Inflammatory macrophage treated with lipopolysaccharide for 4 hours (primary cell): Measurements from ENCODE around the gene CNOT6.
"Not testable (repeated sequence)": the region's sequence is repeated elsewhere in the genome, so short reads cannot be mapped to it uniquely, and the experiment has no call there.

Source experiments
- DNase-seq: peaks from one replicate; pipeline ENCODE4 v3.0.0-alpha.2; 2020

CNOT6 gene

DNA sequence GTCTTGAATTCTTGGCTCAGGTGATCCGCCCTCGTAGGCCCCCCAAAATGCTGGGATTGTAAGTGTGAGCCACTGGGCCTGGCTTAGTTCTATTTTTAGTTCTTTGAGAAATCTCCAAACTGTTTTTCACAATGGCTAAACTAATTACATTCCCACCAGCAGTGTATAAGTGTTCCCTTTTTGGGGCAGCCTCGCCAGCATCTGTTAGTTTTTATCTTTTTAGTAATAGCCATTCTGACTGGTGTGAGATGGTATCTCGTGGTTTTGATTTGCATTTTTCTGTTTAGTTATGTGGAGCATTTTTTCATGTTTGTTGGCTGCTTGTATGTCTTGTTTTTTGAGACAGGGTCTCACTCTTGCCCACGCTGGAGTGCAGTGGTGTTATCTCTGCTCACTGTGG lies 28.2 kb downstream of the CNOT6 start:
- DNase-seq, result no peak

DNA sequence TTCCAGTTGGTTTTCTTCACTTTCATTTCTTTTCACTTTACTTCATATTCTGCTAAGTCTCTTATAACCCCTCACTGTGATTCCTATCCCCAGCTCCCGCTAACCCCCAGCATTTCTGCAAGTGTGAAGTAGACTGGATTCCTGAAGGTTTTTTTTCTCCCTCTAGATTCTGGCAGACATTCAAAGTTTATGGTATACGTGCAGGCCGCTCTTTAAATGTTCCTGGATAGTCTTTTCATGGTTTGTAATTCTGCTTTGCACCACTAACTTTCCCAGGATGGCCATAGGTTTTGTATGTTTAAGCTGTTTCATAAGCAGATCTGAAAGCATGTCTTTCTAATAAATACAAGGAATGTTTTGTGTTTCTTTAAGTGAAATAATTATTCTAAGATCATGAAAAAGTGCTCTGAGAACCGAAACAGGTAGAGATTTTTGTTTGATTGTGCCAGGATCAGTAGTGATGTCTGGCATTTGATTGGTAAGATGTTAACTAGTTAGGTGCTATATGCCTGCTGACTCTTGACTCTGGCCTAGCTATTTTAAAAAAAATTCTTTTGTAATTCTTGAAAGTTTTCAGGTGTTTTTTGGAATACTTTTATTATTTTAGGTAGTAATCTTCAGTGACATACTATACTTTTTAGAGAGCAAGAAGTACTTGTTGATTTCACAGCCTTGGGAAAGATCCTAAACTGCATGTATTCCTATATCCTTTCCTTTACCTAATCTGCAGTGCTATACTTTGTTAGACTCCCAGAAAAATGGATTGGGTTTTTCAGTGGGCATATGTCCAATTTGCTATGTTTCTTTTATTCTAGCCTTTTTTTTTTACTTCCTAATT lies 29.7 kb downstream of the CNOT6 start:
- DNase-seq, result no peak

DNA sequence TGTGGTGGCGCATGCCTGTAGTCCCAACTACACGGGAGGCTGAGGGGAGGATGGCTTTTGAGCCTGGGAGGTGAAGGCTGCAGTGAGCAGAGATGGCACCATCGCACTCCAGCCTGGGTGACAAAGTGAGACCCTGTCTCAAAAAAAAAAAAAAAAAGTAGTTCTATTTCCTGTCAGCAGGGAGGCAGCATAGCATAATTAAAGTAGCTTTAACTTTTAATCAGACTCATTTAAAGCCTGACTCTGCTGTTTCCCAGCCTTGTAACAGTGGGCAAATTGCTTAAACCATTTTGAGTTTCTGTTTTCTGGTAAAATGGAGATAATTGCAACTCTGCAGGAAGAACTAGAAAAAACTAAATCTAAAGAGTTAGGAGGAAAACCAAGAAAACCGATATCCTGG lies 31.2 kb downstream of the CNOT6 start:
- no peak for DNase-seq

DNA sequence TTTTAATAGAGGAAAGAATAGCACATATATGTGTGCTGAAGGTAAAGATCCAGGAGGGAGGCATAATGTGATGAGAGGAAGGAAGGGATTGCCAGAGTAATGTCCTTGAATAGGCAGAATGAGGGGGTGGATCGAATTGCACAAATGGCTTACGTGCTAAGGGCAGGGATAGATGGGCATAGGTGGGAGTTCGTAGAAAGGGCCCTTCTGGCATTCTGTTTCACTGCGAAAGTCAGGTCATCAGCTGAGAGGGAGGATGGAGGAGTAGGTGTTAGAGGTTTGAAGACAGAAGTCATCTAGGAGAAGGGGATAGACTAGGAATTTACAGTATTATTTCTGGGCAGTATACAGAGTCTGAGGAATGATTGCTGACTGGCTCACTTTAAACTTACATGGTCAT lies 32.1 kb downstream of the CNOT6 start:
- DNase-seq, result no peak

DNA sequence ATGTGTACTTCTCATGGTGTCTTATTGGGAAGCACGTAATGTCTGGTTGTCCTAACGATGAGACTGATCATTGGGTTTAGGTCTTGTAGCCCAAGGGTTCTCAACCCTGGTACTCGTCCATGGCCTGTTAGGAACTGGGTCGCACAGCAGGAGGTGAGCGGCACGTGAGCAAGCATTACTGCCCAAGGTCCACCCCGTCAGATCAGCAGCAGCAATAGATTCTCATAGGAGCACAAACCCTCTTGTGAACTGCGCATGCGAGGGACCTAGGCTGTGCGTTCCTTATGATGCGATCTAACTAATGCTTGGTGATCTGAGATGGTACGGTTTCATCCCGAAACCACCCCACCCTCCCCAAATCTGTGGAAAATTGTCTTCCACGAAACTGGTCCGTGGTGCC lies 33.5 kb downstream of the CNOT6 start:
- no peak for DNase-seq

DNA sequence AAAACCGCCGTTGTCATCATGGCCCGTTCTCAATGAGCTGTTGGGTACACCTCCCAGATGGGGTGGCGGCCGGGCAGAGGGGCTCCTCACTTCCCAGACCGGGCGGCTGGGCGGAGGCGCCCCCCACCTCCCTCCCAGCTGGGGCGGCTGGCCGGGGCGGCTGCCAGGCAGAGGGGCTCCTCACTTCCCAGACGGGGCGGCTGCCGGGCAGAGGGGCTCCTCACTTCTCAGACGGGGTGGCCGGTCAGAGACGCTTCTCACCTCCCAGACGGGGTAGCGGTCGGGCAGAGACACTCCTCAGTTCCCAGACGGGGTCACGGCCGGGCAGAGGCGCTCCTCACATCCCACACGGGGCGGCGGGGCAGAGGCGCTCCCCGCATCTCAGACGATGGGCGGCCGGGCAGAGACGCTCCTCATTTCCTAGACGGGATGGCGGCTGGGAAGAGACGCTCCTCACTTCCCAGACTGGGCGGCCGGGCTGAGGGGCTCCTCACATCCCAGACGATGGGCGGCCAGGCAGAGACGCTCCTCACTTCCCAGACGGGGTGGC lies 36.9 kb downstream of the CNOT6 start:
- not testable (repeated sequence) for DNase-seq

DNA sequence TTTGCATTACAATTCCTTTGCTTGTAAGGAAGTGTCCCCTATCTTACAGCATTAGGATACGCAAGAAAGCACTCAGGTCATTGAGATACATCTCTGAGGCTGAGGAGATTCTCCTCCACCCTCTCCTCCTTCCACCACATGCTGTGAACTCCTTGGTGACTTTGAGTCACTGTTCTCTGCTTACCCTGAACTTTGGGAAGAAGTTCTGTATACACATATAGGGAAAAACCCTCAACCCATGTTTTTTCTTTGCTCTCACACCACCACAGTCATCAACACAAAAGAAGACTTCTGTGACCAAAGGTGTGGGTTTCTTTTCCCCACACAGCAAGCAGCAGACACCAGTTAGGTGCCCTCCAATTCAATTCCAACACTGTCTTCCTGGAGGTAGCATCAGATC lies 38.1 kb downstream of the CNOT6 start:
- DNase-seq, result no peak

DNA sequence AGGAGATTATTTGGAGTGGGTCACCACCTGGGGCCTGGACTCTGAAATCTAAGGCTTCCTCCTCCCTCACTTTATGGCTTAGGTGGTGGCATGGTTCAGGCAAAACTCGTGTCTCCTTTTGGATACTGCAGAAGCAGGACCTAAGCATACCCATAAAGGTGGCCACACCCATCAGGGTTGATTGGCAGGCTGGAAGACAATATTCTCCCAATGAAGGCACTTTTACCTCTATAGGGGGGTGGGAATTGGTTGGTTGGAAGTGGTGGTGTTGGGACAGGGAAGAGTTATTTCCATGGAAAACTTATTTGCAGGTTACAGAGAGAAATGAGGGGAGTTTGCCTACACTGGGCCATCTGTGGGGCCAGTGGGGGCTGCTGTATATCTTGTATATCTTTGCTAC lies 39.7 kb downstream of the CNOT6 start:
- DNase-seq, result no peak

DNA sequence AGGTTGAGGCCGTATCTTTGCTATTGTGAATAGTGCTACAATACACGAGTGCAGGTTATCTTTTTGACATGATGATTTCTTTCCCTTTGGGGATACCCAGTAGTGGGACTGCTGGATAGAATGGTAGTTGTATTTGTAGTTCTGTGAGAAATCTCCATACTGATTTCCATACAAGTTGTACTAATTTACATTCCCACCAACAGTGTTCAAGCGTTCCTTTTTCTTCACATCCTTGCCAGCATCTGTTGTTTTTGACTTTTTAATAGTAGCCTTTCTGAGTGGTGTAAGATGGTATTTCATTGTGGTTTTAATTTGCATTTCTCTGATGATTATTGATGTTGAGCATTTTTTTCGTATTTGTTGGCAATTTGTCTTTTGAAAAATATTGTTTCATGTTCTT lies 41.4 kb downstream of the CNOT6 start:
- no peak for DNase-seq

DNA sequence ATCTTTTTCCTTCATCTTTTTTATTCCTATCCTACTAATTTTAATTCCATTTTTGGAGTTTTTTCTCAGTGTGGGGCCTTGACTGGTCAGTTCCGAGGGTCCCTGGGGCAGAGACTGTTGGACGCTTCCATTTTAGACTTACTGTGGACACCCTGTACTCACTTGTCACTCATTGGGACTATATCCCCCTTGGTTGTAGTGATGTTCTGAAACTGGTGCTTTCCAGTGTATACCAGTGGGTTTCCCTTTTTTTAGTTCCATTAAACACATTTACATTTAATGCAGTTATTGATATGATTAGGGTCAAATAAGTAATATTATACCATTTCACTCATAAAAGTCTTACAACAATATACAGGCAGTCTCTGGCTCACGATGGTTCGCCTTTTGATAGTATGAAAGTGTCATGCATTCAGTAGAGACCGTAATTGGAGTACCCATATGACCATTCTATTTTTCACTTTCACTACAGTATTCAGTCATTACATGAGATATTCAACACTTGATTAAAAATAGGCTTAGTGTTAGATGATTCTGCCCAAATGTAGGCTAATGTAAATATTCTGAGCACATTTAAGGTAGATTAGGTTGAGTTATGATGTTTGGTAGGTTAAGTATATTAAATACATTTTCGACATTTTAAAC lies 46.0 kb downstream of the CNOT6 start:
- no peak for DNase-seq

DNA sequence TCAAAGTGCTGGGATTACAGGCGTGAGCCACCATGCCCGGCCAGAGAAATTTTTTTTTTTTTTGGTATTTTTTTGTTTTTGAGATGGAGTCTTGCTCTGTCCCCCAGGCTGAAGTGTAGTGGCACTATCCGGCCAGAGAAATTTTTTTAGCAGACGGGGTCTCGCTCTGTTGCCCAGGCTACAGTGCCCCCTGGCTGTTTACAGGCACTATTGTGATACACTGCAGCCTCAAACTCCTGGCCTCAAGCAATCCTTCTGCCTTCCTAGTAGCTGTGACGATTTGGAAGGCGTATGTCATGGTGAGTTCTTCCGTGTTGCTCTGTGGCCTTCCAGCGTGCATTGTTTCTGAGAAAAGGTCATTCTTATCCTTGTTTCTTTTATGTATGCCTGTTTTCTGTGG lies 47.5 kb downstream of the CNOT6 start:
- DNase-seq, result no peak

DNA sequence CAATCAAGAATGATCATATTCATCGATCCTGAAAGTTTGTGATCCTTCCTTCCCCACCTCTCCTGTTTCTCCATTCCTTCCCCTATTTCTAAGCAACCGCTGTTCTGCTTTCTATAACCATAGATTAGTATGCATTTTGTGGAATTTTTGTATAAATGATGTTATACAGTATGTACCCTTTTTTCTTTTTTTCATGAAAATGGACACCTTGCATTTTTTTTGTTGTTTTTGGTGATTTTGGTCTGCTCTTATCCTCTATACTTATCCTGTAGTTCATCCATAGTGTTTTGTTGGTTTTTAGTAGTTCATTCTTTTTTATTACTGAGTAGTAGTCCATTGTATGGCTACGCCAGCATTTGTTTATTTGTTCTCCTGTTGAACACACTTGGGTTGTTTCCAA lies 51.1 kb downstream of the CNOT6 start:
- no peak for DNase-seq

DNA sequence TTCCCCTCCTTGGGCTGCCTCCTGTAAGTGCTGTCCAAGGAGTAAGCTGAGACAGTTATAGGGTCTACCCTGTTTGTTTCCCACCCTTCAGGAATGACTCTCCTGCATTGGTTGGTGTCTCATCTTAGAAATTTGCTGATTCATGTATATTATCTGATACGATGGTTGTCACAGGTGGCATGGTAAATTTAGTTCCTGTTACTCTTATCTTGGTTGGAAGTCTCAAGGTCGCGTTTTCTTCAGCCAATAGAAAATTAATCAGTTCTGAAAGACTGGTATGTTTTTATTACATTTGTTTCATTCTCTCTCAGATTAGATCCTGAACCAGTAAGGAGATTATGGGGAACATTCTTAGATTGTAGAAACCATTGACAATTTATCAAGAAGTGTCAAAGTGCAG lies 54.4 kb downstream of the CNOT6 start:
- no peak for DNase-seq

DNA sequence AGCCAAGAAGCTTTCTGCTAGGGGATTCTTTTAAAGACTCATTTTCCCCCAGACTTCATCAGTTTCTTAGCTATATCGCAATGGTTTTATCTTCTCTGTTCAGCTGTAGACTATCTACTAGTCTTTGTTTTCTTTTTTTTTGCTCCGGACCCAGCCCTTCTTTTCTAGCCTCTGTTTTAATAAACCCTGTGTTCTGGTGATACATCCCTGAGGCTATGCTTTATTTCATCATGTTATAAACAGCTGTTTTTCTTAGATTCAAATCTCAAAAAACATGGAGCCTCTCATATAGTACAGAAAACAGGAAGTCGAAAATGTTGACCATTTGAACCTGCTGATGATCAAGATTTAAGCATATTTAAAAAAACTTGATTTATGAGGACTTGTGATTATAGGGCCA lies 59.4 kb downstream of the CNOT6 start:
- no peak for DNase-seq

DNA sequence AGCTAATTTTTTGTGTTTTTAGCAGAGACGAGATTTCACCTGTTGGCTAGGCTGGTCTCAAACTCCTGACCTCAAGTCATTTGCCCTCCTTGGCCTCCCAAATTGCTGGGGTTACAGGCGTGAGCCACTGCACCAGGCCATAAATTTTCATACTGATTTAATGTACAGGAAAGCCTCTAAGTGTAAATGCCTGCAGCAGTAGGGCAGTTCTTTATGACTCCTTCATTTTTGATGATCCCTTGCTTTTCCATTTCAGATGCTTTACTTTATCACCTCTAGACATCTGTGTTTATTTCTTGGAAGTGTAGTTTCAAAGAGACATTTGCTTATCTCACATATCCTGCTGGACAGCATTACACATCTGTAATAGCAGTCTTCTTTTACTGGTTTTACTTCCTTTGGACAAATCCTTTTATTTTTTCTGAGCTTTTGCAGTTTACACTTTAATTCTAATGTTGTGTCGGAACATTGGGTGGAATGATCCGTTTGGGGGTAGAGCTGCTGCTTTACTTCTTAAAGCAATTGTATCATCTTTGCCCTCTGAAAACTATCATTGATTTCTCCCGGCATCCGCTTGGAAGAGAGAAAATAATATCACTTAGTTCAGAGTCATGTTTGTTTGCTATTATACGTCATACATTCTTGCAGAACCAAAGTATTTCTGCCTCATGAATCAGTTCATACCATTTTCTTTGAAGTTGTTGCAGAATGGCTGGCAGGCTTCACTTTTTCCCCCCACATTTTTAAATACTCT lies 61.2 kb downstream of the CNOT6 start:
- no peak for DNase-seq

DNA sequence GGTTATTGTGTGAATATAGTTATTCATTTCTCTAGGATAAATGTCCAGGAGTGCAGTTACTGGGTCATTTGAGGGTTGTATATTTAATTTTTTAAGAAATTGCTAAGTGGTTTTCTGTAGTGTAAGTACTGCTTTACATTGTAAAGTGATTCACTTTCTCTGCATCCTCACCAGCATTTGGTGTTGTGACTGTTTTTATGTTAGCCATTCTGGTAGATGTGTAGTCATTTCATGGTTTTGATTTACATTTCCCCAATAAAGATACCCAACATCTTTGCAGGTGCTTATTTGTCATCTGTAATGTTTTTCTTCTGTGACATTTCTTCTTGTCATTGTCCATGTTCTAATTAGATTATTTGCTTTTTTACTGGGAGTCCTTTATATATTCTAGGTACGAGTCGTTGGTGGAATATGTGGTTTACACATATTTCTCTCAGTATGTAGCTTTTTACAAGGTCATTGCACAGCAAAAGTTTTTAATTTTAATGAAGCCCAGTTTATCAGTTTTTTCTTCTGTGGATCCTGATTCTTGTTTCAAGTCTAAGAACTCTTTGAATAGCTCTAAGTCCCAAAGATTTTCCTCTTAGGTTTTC lies 63.1 kb downstream of the CNOT6 start:
- no peak for DNase-seq

DNA sequence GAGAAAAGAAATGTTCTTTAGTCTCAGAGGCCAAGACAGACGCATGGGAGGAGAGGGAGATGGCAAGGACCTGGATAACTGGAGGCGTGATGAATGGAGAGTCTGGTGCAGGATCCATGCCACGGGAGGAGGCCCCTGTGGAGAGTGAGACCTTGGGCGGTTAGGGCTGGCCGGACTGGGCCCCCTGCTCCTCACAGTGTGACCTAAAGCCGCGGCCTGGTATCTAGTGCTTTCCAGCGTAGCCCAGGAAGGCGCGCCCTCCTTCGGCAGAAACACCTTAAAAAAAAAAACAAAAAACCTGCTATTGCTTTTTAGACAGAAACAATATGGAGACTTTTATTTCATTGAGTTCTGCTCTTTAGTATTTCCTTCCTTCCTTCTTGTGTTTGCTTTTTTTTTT lies 64.1 kb downstream of the CNOT6 start:
- DNase-seq, result no peak

DNA sequence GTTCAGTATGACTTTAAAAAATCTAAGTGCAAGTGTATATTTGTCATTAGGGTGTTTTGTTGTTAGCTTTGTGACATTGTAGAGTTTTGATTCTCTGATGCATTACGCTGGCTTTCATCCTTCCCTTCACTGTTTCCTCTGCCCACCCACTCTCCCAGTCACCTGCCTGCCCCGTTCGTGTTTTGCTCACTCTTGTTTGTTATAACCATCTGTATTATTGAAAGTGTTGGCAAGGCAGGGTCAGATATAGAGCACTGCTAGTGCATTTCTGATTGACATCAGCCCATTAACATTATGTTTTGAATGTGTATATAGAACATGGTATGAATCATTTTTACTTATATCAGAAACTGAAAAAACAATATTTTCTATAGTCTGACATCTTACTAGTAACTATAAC lies 69.8 kb downstream of the CNOT6 start:
- no peak for DNase-seq

DNA sequence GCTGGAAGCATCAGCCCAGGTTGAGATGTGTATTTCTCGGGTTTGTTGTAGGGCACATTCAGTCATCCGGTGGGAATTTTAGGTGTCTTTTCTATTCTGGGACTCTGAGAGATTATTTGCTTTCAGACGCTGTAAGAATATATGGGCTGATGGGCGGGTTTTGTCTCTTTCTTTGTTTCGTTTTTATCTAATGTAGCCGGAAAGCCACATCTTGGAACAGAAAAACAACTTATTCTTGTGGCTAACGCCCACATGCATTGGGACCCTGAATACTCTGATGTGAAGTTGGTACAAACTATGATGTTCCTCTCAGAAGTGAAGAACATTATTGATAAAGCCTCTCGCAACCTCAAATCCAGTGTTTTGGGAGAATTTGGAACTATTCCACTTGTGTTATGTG lies 74.7 kb downstream of the CNOT6 start:
- DNase-seq, result no peak

DNA sequence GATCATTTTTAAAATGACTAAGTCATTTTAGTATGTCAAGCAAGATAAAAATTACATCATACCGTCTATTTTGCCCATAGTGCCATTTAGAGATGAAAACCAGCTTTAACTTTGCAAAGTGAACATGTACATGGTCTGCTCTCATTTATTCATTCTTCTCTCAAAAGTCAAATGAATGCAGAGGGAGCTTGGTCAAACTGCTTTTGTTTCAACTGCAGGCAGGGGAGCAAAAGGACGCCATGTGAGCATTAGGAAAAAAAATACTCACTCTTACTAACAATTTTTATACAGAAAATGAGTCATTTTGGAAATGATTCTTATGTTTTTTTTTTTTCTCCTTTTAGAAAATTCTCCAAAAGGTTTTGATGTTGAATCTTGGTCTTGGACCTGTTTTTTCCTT lies 81.4 kb downstream of the CNOT6 start:
- no peak for DNase-seq

DNA sequence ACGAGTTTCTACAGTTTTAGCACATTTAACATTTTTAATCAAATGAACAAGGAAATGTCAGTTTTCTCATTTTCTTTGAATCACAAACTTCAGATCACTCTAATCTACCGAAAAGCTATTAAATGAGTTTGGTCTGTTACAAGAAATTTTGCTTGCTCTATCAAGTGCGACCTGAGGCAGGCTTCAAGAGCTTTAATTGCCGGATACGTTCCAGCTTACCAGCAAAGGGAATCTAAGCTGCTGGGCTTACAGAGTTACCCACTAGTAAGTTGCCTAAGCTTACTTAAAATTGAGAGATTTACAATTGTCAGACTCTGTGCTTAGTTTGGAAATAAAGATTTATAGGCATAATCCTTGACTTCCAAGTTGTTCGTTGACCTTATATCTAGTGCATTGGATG lies 86.5 kb downstream of the CNOT6 start:
- no peak for DNase-seq

DNA sequence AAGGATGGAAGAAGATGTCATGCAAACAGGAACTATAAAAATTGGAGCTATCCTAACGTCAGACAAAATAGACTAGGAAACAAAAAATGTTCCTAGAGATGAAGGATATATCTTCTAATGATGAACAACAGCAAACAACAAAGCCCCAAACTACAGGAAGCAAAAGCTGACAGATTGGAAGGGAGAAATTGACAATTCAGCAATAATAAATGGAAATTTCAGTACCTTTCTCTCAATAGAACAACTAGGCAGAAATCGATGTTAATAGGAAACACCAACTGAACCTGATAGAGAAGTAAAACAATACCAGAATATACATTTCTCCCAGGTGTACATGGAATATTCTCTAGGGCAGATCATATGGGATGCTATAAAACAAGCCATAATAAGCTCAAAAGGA lies 89.6 kb downstream of the CNOT6 start:
- DNase-seq, result no peak

DNA sequence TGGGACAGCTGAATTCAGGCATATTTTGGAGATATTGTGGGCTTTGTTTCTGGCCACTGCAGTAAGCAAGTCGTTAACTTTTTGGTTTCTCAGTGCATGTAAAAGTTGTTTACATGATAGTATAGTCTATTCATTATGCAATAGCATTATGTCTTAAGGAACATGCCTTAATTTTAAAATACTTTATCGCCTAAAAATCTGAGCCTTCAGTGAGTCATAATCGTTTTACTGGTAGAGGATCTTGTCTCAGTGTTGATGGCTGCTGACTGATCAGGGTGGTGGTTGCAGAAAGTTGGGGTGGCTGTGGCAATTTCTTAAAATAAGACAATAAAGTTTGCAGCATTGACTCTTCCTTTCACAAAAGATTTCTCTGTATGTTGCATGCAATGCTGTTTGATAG lies 92.0 kb downstream of the CNOT6 start:
- DNase-seq, result no peak
